Kidney epithelial cell (primary cell): ENCODE measurements around the gene KCNK17. TPM values are rescaled to one million over a fixed set of nuclear protein-coding genes. Genes with fewer than 3 reads are reported as not detected.

Experiments
- DNase-seq: peaks from one replicate; pipeline ENCODE4 v3.0.0-alpha.2; 2010; ENCODE audit warnings: low read depth
- H3K27me3 ChIP-seq: 2 replicates; pipeline ENCODE4 v1.6.0; 2011; ENCODE audit warnings: low read length; ENCODE audit not compliant: control insufficient read depth, insufficient read depth
- H3K36me3 ChIP-seq: 2 replicates; pipeline ENCODE4 v1.5.1; 2011; ENCODE audit warnings: low read length; ENCODE audit not compliant: control insufficient read depth, insufficient read depth
- H3K4me3 ChIP-seq: 2 replicates; pipeline ENCODE4 v1.5.1; 2011; ENCODE audit warnings: low read depth, mild to moderate bottlenecking, control low read depth, low read length
- CTCF ChIP-seq: IDR thresholded peaks from 2 replicates; pipeline ENCODE4 v1.5.1; 2011; ENCODE audit warnings: mild to moderate bottlenecking, moderate library complexity, low read length, control low read depth, inconsistent platforms; ENCODE audit not compliant: insufficient read depth, poor library complexity, severe bottlenecking
- total RNA-seq: library from RNA; depleted of rRNA; stranded (reverse); fragments of >200 nt; gene quantifications from 2 replicates; pipeline ENCODE4 v1.2.3, GENCODE V29; 2015

Gene KCNK17
- total RNA-seq, 1 donor from 2014 or later = not detected

- Histone ChIP-seq H3K4me3 (no peak overlapping the region), H3K27me3 (peaks cover 13% of the 10 kb centered on the region), H3K36me3 (no peaks in the 10 kb centered on the region)
- no peak for TF ChIP-seq CTCF
- DNase-seq = no peak
These were observed 25.8 kb upstream of the KCNK17 start for GRCh38 chr6:39339868-39340550.

GRCh38 chr6:39339096-39339867 is 25.1 kb upstream of the KCNK17 start:
- TF ChIP-seq CTCF = no peak
- H3K36me3 ChIP-seq = no peaks in the 10 kb centered on the region
- H3K4me3 ChIP-seq = no peak overlapping the region
- DNase-seq = no peak
- H3K27me3 ChIP-seq = peaks cover 13% of the 10 kb centered on the region

GRCh38 chr6:39338397-39338796 is 24.2 kb upstream of the KCNK17 start:
- TF ChIP-seq CTCF = no peak

GRCh38 chr6:39335780-39336545 is 21.7 kb upstream of the KCNK17 start:
- DNase-seq = no peak
- peaks cover 11% of the 10 kb centered on the region for H3K27me3 ChIP-seq
- no peak overlapping the region for H3K4me3 ChIP-seq
- no peak for TF ChIP-seq CTCF
- no peaks in the 10 kb centered on the region for H3K36me3 ChIP-seq

More at GRCh38 chr6:39338397-39338796, 24.2 kb upstream of the KCNK17 start:
- no peak for DNase-seq
- no peak overlapping the region for H3K4me3 ChIP-seq
- no peaks in the 10 kb centered on the region for H3K36me3 ChIP-seq
- H3K27me3 ChIP-seq = peaks cover 13% of the 10 kb centered on the region

GRCh38 chr6:39333644-39334438 is 19.6 kb upstream of the KCNK17 start:
- H3K27me3 ChIP-seq = peaks cover 3% of the 10 kb centered on the region
- H3K4me3 ChIP-seq = no peak overlapping the region
- no peak for TF ChIP-seq CTCF
- no peak for DNase-seq
- H3K36me3 ChIP-seq = no peaks in the 10 kb centered on the region
